Activated T-cell treated with anti-CD3 and anti-CD28 coated beads for 48 hours (primary cell): Measurements from ENCODE around the gene ARHGEF26.

Experiments
- DNase-seq: peaks from one replicate; pipeline ENCODE4 v3.0.0-alpha.2; 2020; ENCODE audit warnings: low read depth

Gene ARHGEF26

GRCh38 chr3:154209499-154209898 lies 88.3 kb downstream of the ARHGEF26 start:
- no peak for DNase-seq

- no peak for DNase-seq
Observed at GRCh38 chr3:154210986-154211385, 89.8 kb downstream of the ARHGEF26 start.

- no peak for DNase-seq
Observed at GRCh38 chr3:154214306-154214705, 93.1 kb downstream of the ARHGEF26 start.

- no peak for DNase-seq
Observed at GRCh38 chr3:154217671-154218070, 96.5 kb downstream of the ARHGEF26 start.

GRCh38 chr3:154218728-154219127 lies 97.5 kb downstream of the ARHGEF26 start:
- no peak for DNase-seq

- no peak for DNase-seq
Observed at GRCh38 chr3:154220462-154220861, 99.3 kb downstream of the ARHGEF26 start.

GRCh38 chr3:154223519-154223918 lies 102.3 kb downstream of the ARHGEF26 start:
- no peak for DNase-seq

GRCh38 chr3:154224366-154224765 lies 103.2 kb downstream of the ARHGEF26 start:
- no peak for DNase-seq

- no peak for DNase-seq
Observed at GRCh38 chr3:154224866-154225265, 103.7 kb downstream of the ARHGEF26 start.

- DNase-seq, result no peak
Observed at GRCh38 chr3:154225536-154225935, 104.3 kb downstream of the ARHGEF26 start.

- no peak for DNase-seq
Observed at GRCh38 chr3:154227531-154227930, 106.3 kb downstream of the ARHGEF26 start.

- DNase-seq, result no peak
Observed at GRCh38 chr3:154228561-154229216, 107.5 kb downstream of the ARHGEF26 start.

- DNase-seq, result no peak
Observed at GRCh38 chr3:154229217-154229590, 108.0 kb downstream of the ARHGEF26 start.

GRCh38 chr3:154235330-154235729 lies 114.1 kb downstream of the ARHGEF26 start:
- no peak for DNase-seq

- DNase-seq, result no peak
Observed at GRCh38 chr3:154236331-154236730, 115.1 kb downstream of the ARHGEF26 start.

GRCh38 chr3:154240235-154240634 lies 119.0 kb downstream of the ARHGEF26 start:
- no peak for DNase-seq

GRCh38 chr3:154241496-154241895 lies 120.3 kb downstream of the ARHGEF26 start:
- no peak for DNase-seq

GRCh38 chr3:154242766-154243165 lies 121.6 kb downstream of the ARHGEF26 start:
- DNase-seq, result no peak

- no peak for DNase-seq
Observed at GRCh38 chr3:154243353-154243752, 122.2 kb downstream of the ARHGEF26 start.

- DNase-seq, result no peak
Observed at GRCh38 chr3:154244644-154245043, 123.5 kb downstream of the ARHGEF26 start.

GRCh38 chr3:154247806-154248415 lies 126.7 kb downstream of the ARHGEF26 start:
- DNase-seq, result no peak

- no peak for DNase-seq
Observed at GRCh38 chr3:154250291-154250690, 129.1 kb downstream of the ARHGEF26 start.

GRCh38 chr3:154251610-154252009 lies 130.4 kb downstream of the ARHGEF26 start:
- no peak for DNase-seq
